SK-N-SH (cell line): Measurements from ENCODE around the gene CTNNA3. TPM values are rescaled to one million over a fixed set of nuclear protein-coding genes. Genes with fewer than 3 reads are reported as not detected.

Experiments used
- CTCF ChIA-PET: fragments of 300-600, 350-600 bp; formaldehyde crosslinking; extraction: SDS; loops from one replicate; lab custom pipeline; 2021; lab: Yijun Ruan, JAX
- POLR2A ChIA-PET: fragments of 350-600 bp; sonication (Branson Sonifier 250); formaldehyde crosslinking; extraction: SDS; loops from one replicate; lab custom pipeline; 2020; ENCODE audit warnings: antibody characterized with exemption, inconsistent platforms; lab: Yijun Ruan, JAX
- DNase-seq: peaks from one replicate; pipeline ENCODE4 v3.0.0; 2012
- H2AFZ ChIP-seq: fragments of 200-600 bp; sonication (generic); 2 replicates; pipeline ENCODE4 v1.8.1; 2016; ENCODE audit warnings: antibody characterized with exemption, mild to moderate bottlenecking, low read depth
- H3F3A ChIP-seq: fragments of 200-600 bp; sonication (generic); replicated peaks from 2 replicates; pipeline ENCODE3; 2016; ENCODE audit warnings: antibody characterized with exemption, mild to moderate bottlenecking; ENCODE audit not compliant: insufficient read depth
- H3K27ac ChIP-seq, 2 experiments: fragments of 200-500 bp in 1 of 2; fragments of 200-600 bp in 1 of 2; sonication (Bioruptor generic) in 1 of 2; sonication (generic), shearing (Covaris generic) in 1 of 2; 2 replicates each; pipeline versions ENCODE4 v1.5.1 to v1.6.1; 2014 to 2016; ENCODE audit warnings: low read depth in 2 of 2, inconsistent platforms in 1 of 2, low read length in 1 of 2, mild to moderate bottlenecking in 1 of 2, mixed read lengths in 1 of 2
- H3K27me3 ChIP-seq: fragments of 200-600 bp; sonication (generic), shearing (Covaris generic); 2 replicates; pipeline ENCODE4 v1.6.1; 2016; ENCODE audit warnings: mixed run types; ENCODE audit not compliant: insufficient read depth
- H3K36me3 ChIP-seq, 2 experiments: fragments of 200-500 bp in 1 of 2; fragments of 200-600 bp in 1 of 2; sonication (Bioruptor generic) in 1 of 2; sonication (generic) in 1 of 2; replicated peaks in 1 of 2; 2 replicates each; pipeline versions ENCODE3 to v1.5.1; 2014 to 2016; ENCODE audit warnings: low read length in 1 of 2, mild to moderate bottlenecking in 1 of 2; ENCODE audit not compliant: insufficient read depth in 2 of 2, control insufficient read depth in 1 of 2
- H3K4me1 ChIP-seq, 2 experiments: fragments of 200-500 bp in 1 of 2; fragments of 200-600 bp in 1 of 2; sonication (Bioruptor generic) in 1 of 2; sonication (generic), shearing (Covaris generic) in 1 of 2; 2 replicates each; pipeline versions ENCODE4 v1.5.1 to v1.6.1; 2014 to 2016; ENCODE audit warnings: low read depth in 1 of 2, low read length in 1 of 2, mixed run types in 1 of 2; ENCODE audit not compliant: insufficient read depth in 2 of 2, control insufficient read depth in 1 of 2
- H3K4me2 ChIP-seq: fragments of 200-600 bp; sonication (generic), shearing (Covaris generic); 2 replicates; pipeline ENCODE4 v1.6.1; 2017; ENCODE audit warnings: mixed run types
- H3K4me3 ChIP-seq, 2 experiments: fragments of 200-500 bp in 1 of 2; fragments of 200-600 bp in 1 of 2; sonication (Bioruptor generic) in 1 of 2; sonication (generic), shearing (Covaris generic) in 1 of 2; 2 replicates each; pipeline versions ENCODE4 v1.5.1 to v1.8.1; 2014 to 2016; ENCODE audit warnings: low read depth in 2 of 2, inconsistent platforms in 1 of 2, low read length in 1 of 2, mild to moderate bottlenecking in 1 of 2, mixed read lengths in 1 of 2, moderate library complexity in 1 of 2
- H3K79me2 ChIP-seq: fragments of 200-600 bp; sonication (generic); 2 replicates; pipeline ENCODE4 v1.8.1; 2017; ENCODE audit warnings: mild to moderate bottlenecking; ENCODE audit not compliant: insufficient read depth
- H3K9ac ChIP-seq: fragments of 200-600 bp; sonication (generic); 2 replicates; pipeline ENCODE4 v1.6.1; 2017; ENCODE audit warnings: mixed run types
- H3K9me2 ChIP-seq: fragments of 200-600 bp; sonication (generic); 2 replicates; pipeline ENCODE4 v1.6.1; 2017; ENCODE audit warnings: mixed run types
- H3K9me3 ChIP-seq: fragments of 200-600 bp; sonication (generic); 2 replicates; pipeline ENCODE4 v1.6.1; 2017; ENCODE audit warnings: mixed run types, mild to moderate bottlenecking, moderate library complexity
- H4K20me1 ChIP-seq: fragments of 200-600 bp; sonication (generic); 2 replicates; pipeline ENCODE4 v1.6.1; 2017; ENCODE audit warnings: mild to moderate bottlenecking, mixed run types; ENCODE audit not compliant: insufficient read depth
- EP300 ChIP-seq, 2 experiments: IDR thresholded peaks; 2 replicates each; pipeline versions ENCODE4 v1.4.0 to v1.6.1; 2012; ENCODE audit warnings: borderline replicate concordance in 1 of 2, low read depth in 1 of 2, low read length in 1 of 2
- FOXM1 ChIP-seq: IDR thresholded peaks from 2 replicates; pipeline ENCODE4 v1.4.0; 2012; ENCODE audit warnings: low read depth, mild to moderate bottlenecking
- GATA2 ChIP-seq: sonication (generic); formaldehyde crosslinking; IDR thresholded peaks from 2 replicates; pipeline ENCODE4 v1.5.0; 2020; ENCODE audit warnings: mild to moderate bottlenecking, missing genetic modification reagents
- MAX ChIP-seq: IDR thresholded peaks from 2 replicates; pipeline ENCODE4 v1.4.0; 2012; ENCODE audit warnings: low read depth
- MEF2A ChIP-seq: IDR thresholded peaks from 2 replicates; pipeline ENCODE4 v1.4.0; 2012; ENCODE audit warnings: low read depth, borderline replicate concordance
- PBX3 ChIP-seq: IDR thresholded peaks from 2 replicates; pipeline ENCODE4; 2012
- RAD21 ChIP-seq: IDR thresholded peaks from 2 replicates; pipeline ENCODE4 v1.6.1; 2012; ENCODE audit warnings: mild to moderate bottlenecking, low read length
- RCOR1 ChIP-seq: fragments of 150-350 bp; IDR thresholded peaks from 2 replicates; pipeline ENCODE4 v1.6.1; 2017; ENCODE audit warnings: antibody characterized with exemption, low read length
- TAF1 ChIP-seq: IDR thresholded peaks from 2 replicates; pipeline ENCODE4 v1.6.1; 2012; ENCODE audit warnings: low read depth, mild to moderate bottlenecking, low read length, moderate library complexity, borderline replicate concordance
- YY1 ChIP-seq: IDR thresholded peaks from 2 replicates; pipeline ENCODE4 v1.4.0; 2012; ENCODE audit warnings: low read depth, mild to moderate bottlenecking
- ZBTB33 ChIP-seq: IDR thresholded peaks from 2 replicates; pipeline ENCODE4 v1.4.0; 2012; ENCODE audit warnings: low read depth, borderline replicate concordance
- polyA plus RNA-seq, 3 experiments: library from polyadenylated mRNA; depleted of rRNA; stranded (reverse); fragments of >200 nt; gene quantifications; 2 replicates each; pipeline ENCODE4 v1.2.3, GENCODE V29; 2012
- TF ChIP-seq, protein P1 (sequence below): fragments of 150-350 bp; IDR thresholded peaks from 2 replicates; pipeline ENCODE4 v1.6.1; 2016; ENCODE audit warnings: mild to moderate bottlenecking, low read depth, low read length
- TF ChIP-seq, protein P2 (sequence below): IDR thresholded peaks from 2 replicates; pipeline ENCODE4 v1.6.1; 2012; ENCODE audit warnings: mild to moderate bottlenecking, low read depth, low read length, moderate library complexity

The CTNNA3 gene
- polyA plus RNA-seq, 1 of the 3 experiments (the other 2 are of a cell fraction) = not detected

DNA sequence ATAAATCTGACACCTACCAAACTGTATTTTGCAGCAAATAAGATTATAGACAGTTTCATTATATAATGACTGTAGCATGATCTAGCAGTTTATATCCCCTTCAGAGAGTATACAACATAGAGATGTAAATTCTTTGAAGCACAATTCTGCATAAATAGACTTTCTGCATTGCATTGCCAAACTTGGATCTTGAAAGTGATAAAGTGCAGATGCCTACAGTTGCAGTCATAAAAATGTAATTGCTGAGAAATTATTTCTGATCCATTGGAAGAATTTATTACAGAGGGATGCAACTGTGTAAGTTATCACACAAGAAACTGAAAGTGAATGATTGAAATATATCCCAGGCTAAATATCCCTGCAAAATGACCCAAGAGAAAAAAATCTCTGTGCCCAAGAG is 65.1 kb downstream of the CTNNA3 start (continued):
- no peak for TF ChIP-seq MAX
- TF ChIP-seq RAD21 = no peak
- TF ChIP-seq, protein P1, sequence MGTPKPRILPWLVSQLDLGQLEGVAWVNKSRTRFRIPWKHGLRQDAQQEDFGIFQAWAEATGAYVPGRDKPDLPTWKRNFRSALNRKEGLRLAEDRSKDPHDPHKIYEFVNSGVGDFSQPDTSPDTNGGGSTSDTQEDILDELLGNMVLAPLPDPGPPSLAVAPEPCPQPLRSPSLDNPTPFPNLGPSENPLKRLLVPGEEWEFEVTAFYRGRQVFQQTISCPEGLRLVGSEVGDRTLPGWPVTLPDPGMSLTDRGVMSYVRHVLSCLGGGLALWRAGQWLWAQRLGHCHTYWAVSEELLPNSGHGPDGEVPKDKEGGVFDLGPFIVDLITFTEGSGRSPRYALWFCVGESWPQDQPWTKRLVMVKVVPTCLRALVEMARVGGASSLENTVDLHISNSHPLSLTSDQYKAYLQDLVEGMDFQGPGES = no peak
- TF ChIP-seq, protein P2, sequence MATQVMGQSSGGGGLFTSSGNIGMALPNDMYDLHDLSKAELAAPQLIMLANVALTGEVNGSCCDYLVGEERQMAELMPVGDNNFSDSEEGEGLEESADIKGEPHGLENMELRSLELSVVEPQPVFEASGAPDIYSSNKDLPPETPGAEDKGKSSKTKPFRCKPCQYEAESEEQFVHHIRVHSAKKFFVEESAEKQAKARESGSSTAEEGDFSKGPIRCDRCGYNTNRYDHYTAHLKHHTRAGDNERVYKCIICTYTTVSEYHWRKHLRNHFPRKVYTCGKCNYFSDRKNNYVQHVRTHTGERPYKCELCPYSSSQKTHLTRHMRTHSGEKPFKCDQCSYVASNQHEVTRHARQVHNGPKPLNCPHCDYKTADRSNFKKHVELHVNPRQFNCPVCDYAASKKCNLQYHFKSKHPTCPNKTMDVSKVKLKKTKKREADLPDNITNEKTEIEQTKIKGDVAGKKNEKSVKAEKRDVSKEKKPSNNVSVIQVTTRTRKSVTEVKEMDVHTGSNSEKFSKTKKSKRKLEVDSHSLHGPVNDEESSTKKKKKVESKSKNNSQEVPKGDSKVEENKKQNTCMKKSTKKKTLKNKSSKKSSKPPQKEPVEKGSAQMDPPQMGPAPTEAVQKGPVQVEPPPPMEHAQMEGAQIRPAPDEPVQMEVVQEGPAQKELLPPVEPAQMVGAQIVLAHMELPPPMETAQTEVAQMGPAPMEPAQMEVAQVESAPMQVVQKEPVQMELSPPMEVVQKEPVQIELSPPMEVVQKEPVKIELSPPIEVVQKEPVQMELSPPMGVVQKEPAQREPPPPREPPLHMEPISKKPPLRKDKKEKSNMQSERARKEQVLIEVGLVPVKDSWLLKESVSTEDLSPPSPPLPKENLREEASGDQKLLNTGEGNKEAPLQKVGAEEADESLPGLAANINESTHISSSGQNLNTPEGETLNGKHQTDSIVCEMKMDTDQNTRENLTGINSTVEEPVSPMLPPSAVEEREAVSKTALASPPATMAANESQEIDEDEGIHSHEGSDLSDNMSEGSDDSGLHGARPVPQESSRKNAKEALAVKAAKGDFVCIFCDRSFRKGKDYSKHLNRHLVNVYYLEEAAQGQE = no peak
- TF ChIP-seq MEF2A = no peak

DNA sequence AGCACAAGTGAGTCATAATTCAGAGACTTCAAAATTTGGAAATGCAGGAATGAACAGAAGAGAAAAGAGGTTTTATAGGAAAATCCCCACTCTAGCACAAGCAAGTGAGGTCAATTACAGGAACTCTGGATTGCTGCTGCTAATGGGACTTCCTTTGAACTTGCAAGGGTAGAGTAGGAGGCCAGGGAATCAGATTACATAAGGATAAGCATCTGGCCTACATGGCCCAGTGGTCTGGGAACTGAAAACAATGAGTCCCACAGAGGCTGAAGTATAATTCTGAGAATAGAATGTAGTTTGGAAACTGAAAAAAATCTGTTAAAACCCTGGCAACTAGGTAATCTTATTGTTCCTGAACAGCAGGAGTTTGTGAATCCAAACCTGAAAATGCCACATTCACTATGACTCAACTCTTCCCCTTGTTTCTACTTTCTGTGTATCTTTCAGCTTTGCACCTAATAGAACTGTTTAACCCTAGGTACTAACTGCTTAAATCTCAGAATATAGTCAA is 66.5 kb downstream of the CTNNA3 start:
- POLR2A ChIA-PET = no interaction called here
- no peak overlapping the region for H3K4me2 ChIP-seq

More for the DNA sequence above, 66.5 kb downstream of the CTNNA3 start:
- CTCF ChIA-PET = interaction anchor here (1.2 kb wide), 1 partner anchor 150 kb away, joined by 3 read pairs; no protein-coding TSS in a partner anchor
- H3K79me2 ChIP-seq = no peaks in the 10 kb centered on the region
- H3K27ac ChIP-seq = no peak overlapping the region
- no peak overlapping the region for H2AFZ ChIP-seq
- H3K4me1 ChIP-seq = no peaks in the 10 kb centered on the region
- H3K4me3 ChIP-seq = no peak overlapping the region
- DNase-seq = no peak
- no peaks in the 10 kb centered on the region for H4K20me1 ChIP-seq
- no peaks in the 10 kb centered on the region for H3K9me2 ChIP-seq
- TF ChIP-seq RCOR1 (no peak), YY1 (no peak), PBX3 (no peak), EP300 (IDR thresholded peaks at IDR 0.05; ENCODE audit: borderline replicate concordance in 1 of 2, low read depth in 1 of 2, low read length in 1 of 2) (no peak), GATA2 (CRISPR knock-in tag) (no peak), FOXM1 (no peak), TAF1 (no peak), ZBTB33 (no peak)
- TF ChIP-seq, protein P2 = no peak
- H3K9ac ChIP-seq = no peak overlapping the region
- H3K27me3 ChIP-seq = 0 out of 2 replicates have a peak, but pooled peaks cover 15% of the 10 kb centered on the region
- no peaks in the 10 kb centered on the region for H3K36me3 ChIP-seq
- H3K9me3 ChIP-seq = no peaks in the 10 kb centered on the region; the same call in 1 of the 2 replicates
- H3F3A ChIP-seq = no peaks in the 10 kb centered on the region
